HG03469 (cell line): ENCODE measurements around the gene RNASET2.
"Not testable (repeated sequence)": the region's sequence is repeated elsewhere in the genome, so short reads cannot be mapped to it uniquely, and the experiment has no call there.

Source experiments
- ATAC-seq: cut with Tn5 transposase; IDR thresholded peaks from one replicate; pipeline ENCODE4 v1.9.1; 2021; ENCODE audit warnings: mild to moderate bottlenecking, moderate library complexity, moderate number of reproducible peaks; ENCODE audit not compliant: unreplicated experiment

RNASET2 gene

DNA sequence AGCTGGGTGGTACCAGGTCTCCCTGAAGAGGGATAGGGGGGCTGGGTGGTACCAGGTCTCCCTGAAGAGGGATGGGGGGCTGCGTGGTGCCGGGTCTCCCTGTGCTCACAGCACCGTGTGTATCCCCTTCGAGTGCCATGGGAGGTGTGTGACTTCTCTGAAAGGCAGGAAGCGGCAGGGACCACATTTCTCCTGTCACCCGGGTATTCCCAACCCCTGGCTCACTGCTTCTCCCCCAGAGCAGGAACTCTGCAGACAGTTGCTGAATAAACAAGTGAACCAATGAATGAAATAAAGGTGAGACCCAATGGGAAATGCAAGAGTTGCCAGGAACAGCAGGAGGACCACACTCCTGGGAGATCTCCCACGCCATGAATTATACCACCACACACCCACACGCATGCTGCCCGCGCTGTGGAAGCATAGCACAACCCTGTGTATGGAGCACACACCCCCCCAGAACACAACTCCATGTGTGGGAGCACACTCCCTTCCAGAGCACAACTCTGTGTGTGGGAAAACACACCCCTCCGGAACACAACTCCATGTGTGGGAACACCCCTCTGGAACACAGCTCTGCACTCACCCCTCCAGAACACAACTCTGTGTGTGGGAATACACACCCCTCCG is 50.7 kb downstream of the RNASET2 start:
- no peak for ATAC-seq

- ATAC-seq, result no peak
Measured at GRCh38 chr6:166905013-166905412, 51.3 kb downstream of the RNASET2 start.

- no peak for ATAC-seq
Measured at GRCh38 chr6:166904101-166904746, 52.1 kb downstream of the RNASET2 start.

GRCh38 chr6:166903500-166903899 is 52.9 kb downstream of the RNASET2 start:
- no peak for ATAC-seq

GRCh38 chr6:166903027-166903426 is 53.3 kb downstream of the RNASET2 start:
- ATAC-seq, result no peak

DNA sequence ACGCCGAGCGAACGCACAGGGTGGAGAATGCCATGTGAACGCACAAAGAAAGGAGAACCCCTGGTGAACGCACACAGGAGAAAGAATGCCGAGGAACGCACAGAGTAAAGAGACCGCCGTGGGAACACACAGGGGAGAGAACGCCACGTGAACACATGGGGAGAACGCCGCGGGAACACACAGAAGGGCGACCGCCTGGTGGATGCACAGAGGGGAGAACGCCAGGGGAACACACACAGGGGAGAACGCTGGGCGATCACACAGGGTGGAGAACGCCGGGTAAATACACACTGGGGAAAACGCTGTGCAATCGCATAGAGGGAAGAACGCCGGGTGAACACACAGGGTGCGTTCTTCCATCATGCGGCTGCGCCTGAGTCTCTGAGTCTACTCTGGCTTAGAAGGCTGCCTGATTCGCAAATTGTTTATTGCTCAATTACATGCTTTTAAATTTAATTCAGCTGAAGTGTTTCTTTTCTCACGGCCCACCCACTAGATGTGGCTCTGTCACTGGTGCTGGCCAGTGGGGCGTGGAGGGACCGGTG is 54.1 kb downstream of the RNASET2 start:
- no peak for ATAC-seq

GRCh38 chr6:166901626-166902025 is 54.7 kb downstream of the RNASET2 start:
- no peak for ATAC-seq

- no peak for ATAC-seq
Measured at GRCh38 chr6:166900956-166901607, 55.3 kb downstream of the RNASET2 start.

- no peak for ATAC-seq
Measured at GRCh38 chr6:166900130-166900708, 56.1 kb downstream of the RNASET2 start.

DNA sequence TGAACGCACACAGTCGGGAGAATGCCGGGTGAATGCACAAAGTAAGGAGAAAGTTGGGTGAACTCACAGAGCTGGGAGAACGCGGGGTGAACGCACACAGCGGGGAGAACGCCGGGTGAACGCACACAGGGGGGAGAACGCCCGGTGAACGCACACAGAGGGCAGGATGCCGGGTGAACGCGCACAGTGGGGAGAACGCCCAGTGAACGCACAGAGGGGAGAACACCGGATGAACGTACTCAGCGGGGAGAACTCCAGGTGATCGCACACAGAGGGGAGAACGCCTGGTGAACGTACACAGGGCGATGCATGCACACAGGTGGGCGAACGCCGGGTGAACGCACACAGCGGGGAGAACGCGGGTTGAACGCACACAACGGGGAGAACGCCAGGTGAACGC is 57.4 kb downstream of the RNASET2 start:
- ATAC-seq, result no peak

DNA sequence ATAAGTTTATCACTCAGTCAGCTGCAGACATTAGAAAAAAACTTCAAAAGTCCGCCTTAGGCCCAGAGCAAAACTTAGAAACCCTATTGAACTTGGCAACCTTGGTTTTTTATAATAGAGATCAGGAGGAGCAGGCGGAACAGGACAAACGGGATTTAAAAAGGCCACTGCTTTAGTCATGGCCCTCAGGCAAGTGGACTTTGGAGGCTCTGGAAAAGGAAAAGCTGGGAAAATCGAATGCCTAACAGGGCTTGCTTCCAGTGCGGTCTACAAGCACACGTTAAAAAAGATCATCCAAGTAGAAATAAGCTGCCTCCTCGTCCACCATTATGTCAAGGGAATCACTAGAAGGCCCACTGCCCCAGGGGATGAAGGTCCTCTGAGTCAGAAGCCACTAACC is 61.7 kb downstream of the RNASET2 start:
- ATAC-seq, result not testable (repeated sequence)

GRCh38 chr6:166892472-166892871 is 63.9 kb downstream of the RNASET2 start:
- ATAC-seq, result not testable (repeated sequence)

- ATAC-seq, result not testable (repeated sequence)
Measured at GRCh38 chr6:166886773-166887172, 69.6 kb downstream of the RNASET2 start.

DNA sequence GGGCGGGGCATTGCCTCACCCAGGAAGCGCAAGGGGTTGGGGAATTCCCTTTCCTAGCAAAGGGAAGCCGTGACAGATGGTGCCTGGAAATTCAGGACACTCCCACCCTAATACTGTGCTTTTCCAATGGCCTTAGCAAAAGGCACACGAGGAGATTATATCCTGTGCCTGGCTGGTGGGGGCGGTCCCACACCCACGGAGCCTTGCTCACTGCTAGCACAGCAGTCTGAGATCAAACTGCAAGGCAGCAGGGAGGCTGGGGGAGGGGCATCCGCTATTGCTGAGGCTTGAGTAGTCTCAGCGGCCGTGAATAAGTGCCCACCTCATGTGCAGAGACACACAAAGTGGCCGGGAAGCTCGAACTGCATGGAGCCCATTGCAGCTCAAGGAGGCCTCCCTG is 71.4 kb downstream of the RNASET2 start:
- ATAC-seq, result not testable (repeated sequence)

- ATAC-seq, result no peak
Measured at GRCh38 chr6:166879594-166879993, 76.8 kb downstream of the RNASET2 start.
